GM18858 (cell line): Measurements from ENCODE around the gene MYLK4.

Experiments used
- ATAC-seq: cut with Tn5 transposase; IDR thresholded peaks from one replicate; pipeline ENCODE4 v1.9.1; 2021; ENCODE audit not compliant: unreplicated experiment

The MYLK4 gene

DNA sequence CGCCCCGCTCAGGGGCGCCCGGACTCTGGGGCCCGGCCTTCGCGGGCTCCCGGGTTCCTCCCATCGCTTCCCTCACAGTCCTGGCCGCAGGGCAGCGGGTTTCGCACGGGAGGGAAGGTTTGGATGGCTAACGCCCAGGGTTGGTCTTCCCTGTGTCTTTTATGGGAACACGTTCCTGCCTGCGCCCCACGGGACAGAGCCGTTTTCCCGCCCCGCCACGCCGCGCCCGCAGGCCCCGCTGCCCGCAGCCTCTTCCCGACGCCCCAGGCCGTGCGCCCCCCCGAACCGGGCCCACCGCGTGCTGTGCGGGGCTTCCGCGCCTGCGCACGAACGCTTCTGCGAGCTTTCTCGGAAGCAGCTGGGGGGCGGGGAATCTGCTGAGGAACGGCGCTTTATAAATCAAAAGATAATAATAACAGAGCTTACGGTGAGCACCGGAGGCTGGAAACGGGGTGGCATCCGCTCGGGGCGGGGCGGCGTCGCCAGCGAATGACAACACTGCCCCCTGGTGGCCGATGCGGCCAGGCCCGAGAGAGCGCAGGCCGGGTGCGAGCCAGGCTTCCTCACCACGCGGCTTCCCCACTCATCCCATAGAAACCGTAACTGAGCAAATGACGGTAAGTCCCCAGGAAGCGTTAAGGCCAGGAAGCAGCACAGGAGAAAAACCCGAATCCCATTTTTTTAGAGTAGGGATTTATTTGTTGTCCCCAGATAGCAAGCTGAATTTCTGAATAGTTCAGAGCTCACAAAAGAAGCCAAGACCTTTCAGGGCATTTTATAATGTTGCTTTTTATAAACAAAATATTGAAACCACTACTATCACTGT, 116.4 kb downstream of the MYLK4 start:
- ATAC-seq: peak; percentile 57

- no peak for ATAC-seq
Measured at GRCh38 chr6:2633736-2634135, 117.0 kb downstream of the MYLK4 start.

DNA sequence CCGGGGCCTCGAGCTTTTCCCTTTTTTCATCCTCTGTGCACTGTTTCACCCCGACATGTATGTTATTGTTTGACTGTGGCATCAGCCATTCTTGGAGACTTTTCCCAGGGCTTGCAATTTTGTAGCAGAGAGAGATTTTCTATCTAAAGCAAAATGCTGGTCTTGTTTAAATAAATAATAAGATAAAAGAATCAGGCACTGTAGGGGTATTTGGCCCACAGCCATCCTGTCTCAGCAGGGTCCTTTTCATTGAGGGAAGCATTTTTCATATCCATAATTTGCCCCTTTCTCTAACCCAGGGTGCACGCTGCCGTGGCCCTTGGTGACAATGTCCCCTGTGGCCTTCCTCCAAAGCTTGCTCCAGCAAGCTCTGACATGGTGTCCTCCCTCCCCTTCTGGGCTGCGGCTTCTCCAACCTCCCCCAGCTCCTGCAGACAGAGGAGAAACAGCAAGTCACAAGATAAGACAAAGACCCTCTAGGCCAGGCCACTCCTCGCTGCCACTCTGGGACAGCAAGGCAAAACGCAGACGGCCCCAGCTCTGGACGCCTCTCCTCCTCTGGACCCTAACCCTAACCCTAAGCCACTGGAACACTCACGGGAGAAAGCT, 117.6 kb downstream of the MYLK4 start:
- ATAC-seq: no peak

- no peak for ATAC-seq
Measured at GRCh38 chr6:2632368-2632767, 118.4 kb downstream of the MYLK4 start.

DNA sequence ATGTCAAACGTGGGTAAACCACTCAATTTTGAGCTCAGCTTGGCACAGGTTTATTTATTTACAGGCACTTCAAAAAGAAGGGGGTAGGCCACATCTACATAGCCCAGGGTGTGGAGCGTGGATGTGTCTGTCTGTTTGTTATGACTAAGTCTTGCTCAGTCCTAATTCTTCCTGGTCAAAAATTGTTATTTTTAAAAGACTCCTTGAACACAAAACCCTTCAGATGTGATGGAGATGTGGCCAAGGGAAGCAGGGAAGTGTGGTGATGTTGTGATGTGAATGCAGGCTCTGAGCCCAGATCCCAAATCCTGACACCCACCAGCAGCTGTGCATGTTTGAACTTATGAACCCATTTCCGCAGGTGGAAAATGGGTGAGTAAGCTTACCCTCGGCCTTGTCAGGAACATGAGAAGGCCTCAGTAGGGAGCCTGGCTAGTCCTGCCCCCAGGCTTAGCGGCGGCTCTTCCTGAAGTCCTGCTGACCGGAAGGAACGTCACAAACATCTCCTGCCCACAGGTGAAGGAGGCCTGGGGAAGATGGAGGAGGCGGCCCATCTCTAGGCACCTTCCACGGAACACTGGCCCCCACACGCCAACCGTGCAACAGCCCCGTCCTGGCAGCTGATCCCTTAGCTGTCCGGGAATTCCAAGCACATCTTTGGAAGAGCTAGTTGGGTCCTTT, 119.7 kb downstream of the MYLK4 start:
- no peak for ATAC-seq

- ATAC-seq: no peak
Measured at GRCh38 chr6:2630359-2630758, 120.4 kb downstream of the MYLK4 start.

- no peak for ATAC-seq
Measured at GRCh38 chr6:2626401-2626800, 124.3 kb downstream of the MYLK4 start.

- ATAC-seq: no peak
Measured at GRCh38 chr6:2625581-2625980, 125.1 kb downstream of the MYLK4 start.

- ATAC-seq: no peak
Measured at GRCh38 chr6:2624177-2624576, 126.5 kb downstream of the MYLK4 start.

GRCh38 chr6:2623295-2623694, 127.4 kb downstream of the MYLK4 start:
- ATAC-seq: no peak

DNA sequence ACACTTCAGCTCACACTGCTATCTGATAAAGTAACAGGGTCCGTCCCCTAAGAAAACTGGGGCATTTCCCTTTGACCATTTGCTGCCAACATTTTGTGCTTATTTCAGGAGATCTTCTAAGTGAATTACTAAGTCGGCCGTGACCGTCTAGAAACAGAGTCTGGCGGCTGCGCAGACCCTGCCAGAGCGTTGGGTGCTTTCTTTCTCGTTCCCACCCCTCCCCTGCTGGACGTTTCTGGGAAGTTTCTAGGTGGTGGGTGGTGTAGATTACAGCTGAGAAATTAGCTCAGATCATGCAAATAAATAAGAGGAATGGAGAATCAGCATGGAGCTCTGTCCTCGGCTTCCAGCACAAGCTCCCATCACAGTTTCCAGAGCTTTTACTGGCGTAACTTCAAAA, 128.1 kb downstream of the MYLK4 start:
- ATAC-seq: no peak

- ATAC-seq: no peak
Measured at GRCh38 chr6:2619651-2620050, 131.1 kb downstream of the MYLK4 start.

DNA sequence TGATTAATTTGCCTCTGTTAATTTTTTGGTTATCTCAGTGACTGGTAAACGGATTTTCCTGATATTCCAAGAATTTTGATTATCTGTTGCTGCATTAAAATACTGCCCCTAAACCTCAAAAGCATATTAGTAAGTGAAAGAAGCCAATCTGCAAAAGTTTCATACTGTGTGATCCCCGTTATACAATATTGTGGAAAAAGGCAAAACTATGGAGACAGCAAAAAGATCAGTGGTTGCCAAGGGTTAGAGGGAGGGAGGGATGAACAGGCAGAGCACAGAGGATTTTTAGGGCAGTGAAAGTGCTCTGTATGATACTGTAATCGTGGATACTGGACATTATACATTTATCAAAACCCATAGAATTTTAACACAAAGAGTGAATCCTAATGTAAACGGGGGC, 133.0 kb downstream of the MYLK4 start:
- ATAC-seq: no peak

DNA sequence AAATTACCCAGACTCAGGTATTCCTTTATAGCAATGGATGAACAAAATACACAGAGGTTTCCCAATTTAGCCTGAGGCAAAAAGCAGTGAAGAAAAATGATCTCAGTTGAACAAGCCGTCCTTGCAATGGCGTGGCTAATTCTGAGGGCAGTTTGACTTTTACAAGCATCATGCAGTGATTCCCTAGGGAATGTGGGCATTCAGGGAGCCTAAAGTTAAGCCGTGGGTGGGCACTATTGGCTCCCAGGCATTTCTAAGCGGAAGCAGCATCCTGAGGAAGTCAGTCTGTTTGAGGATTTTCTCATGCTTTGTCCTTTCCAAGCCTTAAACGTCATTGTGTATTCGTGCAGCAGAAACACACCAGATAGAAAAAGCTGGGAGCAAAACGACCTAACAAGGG, 133.9 kb downstream of the MYLK4 start:
- ATAC-seq: no peak

DNA sequence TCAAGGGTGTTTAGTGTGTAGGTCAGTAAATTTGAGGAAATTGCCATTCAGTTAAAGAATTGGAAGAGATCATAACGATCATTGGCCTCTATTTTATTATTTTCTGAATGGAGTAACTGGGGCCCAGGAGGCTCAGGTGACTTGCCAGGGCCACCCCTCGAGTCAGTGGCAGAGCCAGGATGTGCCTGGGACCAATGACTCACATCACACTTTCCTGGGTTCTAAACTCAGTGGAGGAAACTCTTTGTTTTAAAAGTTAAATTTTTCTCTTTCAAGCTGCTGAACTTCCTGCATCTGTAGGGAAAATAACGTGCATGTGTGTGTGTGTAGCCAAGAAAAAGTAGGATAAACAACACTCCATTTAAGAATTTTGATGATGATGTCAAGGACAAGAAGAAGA, 135.5 kb downstream of the MYLK4 start:
- no peak for ATAC-seq

- no peak for ATAC-seq
Measured at GRCh38 chr6:2614846-2615245, 135.9 kb downstream of the MYLK4 start.

DNA sequence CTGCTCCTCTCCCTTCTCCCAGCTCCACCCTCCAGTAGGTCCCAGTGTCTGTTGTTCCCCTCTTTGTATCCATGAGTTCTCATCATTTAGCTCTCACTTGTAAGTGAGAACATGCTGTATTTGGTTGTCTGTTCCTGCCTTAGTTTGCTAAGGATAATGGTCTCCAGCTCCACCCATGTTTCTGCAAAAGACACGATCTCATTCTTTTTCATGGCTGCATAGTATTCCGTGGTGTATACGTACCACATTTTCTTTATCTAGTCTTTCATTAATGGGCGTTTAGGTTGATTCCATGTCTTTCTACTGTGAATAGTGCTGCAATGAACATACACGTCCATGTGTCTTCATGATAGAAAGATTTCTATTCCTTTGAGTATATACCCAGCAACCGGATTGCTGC, 136.6 kb downstream of the MYLK4 start:
- ATAC-seq: no peak
